ENCODE data around the gene OR10R2.
"Not testable (repeated sequence)": the region's sequence is repeated elsewhere in the genome, so short reads cannot be mapped to it uniquely, and the experiment has no call there.

Gene OR10R2, protein sequence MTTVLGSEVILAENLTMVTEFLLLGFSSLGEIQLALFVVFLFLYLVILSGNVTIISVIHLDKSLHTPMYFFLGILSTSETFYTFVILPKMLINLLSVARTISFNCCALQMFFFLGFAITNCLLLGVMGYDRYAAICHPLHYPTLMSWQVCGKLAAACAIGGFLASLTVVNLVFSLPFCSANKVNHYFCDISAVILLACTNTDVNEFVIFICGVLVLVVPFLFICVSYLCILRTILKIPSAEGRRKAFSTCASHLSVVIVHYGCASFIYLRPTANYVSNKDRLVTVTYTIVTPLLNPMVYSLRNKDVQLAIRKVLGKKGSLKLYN

DNA sequence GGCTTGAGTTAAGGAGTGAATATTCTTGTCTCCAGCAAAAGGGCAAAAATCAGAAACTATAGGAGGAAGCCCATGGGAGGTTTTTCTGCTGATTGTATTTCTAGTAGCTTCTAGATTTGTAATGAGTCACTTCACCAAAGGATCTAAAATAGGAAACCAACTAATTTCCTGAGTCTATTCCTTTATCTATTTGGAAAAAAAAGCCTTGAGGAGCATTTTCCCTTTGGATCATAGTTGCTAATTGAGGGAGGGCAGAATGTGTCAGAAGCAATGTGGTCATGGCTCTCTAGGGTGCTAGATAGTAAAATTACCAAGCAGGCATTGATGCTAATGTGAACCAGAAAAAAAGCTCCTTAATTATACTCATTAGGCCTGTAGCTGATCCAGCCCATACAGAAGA, at the start of gene OR10R2:
TSS of gene OR10R2 (plus strand) at position 301 of the 400 bp plus-strand sequence. CDS start 106 bp downstream, outside the sequence.
- no peak for DNase-seq (ENCODE audit: low read depth)

DNA sequence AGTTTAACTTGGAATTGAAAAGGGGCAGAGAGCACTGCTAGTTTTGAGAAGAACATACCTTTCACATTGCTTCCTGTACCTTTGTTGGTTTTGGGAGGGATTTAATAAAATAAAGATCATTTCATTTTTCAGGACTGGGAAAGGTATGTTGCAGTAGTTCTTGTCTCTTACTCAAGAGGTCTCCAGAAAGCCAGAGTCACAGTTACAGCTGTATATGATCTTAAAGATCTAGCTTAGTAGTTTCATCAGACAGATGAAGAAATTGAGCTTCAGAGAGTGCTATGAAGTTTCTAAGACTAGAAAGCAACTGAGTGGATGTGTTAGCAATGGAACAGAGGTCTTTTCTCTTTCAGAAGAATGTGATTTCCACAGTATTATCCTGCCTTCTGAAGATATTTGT, 47.0 kb upstream of the OR10R2 start:
- no peak for DNase-seq (ENCODE audit: low read depth)

GRCh38 chr1:158426137-158426536, 45.9 kb upstream of the OR10R2 start, which contains the start of gene OR10K2:
Gene OR10K2 (minus strand): TSS chr1:158426237. CDS start chr1:158420866, 5,371 bp downstream.
- DNase-seq (ENCODE audit: low read depth), result no peak

DNA sequence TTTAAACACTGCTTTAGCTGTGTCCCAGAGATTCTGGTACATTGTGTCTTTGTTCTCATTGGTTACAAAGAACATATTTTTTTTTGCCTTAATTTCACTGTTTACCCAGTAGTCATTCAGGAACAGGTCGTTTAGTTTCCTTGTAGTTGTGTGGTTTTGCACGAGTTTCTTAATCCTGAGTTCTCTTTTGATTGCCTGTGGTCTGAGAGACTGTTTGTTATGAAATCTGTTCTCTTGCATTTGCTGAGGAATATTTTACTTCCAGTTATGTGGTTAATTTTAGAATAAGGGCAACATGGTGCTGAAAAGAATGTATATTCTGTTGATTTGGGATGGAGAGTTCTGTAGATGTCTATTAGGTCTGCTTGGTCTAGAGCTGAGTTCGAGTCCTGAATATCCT, 41.9 kb upstream of the OR10R2 start:
- DNase-seq (ENCODE audit: low read depth), result not testable (repeated sequence)

GRCh38 chr1:158434741-158435140, 37.3 kb upstream of the OR10R2 start:
- DNase-seq (ENCODE audit: low read depth), result no peak

DNA sequence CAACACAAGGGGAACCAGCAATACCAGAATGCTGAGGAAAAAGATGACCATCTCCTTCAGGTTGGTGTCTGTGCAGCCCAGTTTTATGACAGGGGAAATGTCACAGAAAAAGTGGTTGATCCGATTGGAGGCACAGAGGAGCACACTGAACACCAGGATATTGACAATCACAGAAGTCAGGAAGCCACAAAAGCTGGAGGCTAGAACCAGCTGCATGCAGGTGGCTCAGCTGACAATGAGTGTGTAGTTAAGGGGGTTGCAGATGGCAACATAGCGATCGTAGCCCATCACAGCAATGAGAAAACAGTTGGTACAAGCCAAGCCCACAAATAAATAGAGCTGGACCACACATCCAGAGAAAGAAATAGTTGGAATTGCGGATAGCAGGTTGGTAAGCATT, 26.6 kb upstream of the OR10R2 start:
- no peak for DNase-seq (ENCODE audit: low read depth)

- DNase-seq (ENCODE audit: low read depth), result no peak
These were observed 17.5 kb upstream of the OR10R2 start for GRCh38 chr1:158454537-158454936.

GRCh38 chr1:158457246-158457645, 14.8 kb upstream of the OR10R2 start:
- DNase-seq (ENCODE audit: low read depth), result no peak

GRCh38 chr1:158458263-158458662, 13.8 kb upstream of the OR10R2 start:
- no peak for DNase-seq (ENCODE audit: low read depth)

GRCh38 chr1:158461534-158461933, 10.5 kb upstream of the OR10R2 start, which contains the start of gene OR10K1:
Gene OR10K1 (plus strand): TSS chr1:158461834. CDS start chr1:158465562, 3,728 bp downstream.
- DNase-seq (ENCODE audit: low read depth), result no peak

GRCh38 chr1:158485455-158485854, 13.4 kb downstream of the OR10R2 start:
- DNase-seq (ENCODE audit: low read depth), result no peak

GRCh38 chr1:158491316-158491715, 19.3 kb downstream of the OR10R2 start:
- DNase-seq (ENCODE audit: low read depth), result no peak

DNA sequence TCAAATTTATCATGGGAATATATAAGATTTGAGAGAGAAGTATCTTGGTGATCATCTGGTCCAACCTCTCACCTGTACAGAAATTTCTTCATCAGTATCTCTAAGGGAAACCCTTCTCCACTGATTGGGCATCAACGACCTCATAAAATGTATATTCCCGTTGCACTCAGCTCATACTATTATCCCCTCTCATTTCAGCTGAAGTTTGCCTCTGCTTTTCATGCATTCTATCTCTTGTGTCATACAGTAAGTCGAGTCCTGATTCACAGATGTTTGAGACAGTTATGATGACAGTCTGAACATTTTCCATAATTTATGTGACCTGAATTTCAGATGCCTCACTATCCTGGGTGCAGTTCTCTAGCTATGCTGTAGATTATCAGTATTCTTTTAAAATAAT, 21.0 kb downstream of the OR10R2 start:
- DNase-seq (ENCODE audit: low read depth), result no peak

GRCh38 chr1:158494796-158495195, 22.8 kb downstream of the OR10R2 start:
- DNase-seq (ENCODE audit: low read depth), result no peak

DNA sequence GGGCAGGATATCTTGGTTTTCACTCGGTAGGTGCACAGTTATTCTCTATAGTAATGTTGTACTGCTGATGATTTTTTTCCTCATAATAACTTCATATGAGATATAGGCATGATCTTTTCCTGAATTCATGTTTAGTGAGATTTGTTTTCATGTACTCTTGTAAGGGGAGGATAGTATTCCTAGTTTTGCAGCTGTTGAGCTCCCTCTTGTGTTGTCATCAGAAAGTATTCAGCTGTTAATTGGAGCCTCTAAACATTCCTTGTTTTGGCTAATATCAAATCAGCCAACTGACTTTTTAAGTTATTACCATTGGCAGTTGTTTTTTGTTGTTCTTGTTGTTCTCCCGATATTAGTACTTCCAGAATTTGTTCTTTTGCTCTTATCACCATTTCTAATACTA, 24.4 kb downstream of the OR10R2 start:
- DNase-seq (ENCODE audit: low read depth), result no peak

DNA sequence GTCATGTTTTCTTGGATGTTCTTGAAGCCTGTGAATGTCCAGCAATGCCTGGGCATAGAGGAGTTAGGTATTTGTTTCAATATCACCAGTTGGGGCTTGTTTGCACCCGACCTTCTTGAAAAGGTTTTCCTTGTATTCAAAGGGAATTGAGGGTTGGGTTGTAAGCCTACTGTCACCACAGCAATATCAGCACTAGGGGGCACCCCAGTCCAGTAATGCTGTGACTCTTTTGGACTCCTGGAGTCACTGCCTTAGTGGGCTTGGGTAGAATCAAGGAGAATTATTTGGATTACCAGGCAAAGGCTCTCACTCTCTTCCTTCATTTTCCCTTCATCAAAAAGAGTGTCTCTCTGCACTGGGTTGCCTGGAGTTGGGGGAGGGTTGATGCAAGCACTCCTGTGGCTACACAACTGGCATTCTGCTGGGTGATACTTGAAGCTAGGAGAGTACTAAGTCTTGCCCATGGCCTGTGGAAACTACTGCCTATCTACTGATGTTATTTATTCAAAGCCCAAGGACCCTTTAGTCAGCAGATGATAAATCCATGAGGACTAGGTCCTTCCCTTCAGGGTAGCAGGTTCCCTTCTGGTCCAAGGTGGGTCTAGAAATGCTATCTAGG, 34.5 kb downstream of the OR10R2 start:
- no peak for DNase-seq (ENCODE audit: low read depth)

DNA sequence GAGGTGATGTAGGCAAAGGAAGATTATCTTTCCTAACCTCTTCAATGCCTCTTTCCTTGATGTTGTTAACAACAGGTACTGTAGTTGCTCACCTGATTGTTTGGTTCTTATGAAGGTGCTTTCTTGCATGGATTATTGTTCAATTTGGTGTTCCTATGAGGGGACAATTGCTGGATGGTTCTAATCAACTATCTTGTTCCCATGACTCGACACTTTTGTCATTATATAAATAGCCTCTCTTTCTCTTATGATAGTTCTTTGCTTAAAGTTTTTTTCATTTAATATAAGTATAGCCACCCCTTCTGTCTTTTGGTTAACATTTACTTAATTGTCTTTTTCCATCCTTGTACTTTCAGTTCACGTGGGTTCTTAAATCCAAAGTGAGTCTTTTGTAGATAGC, 35.5 kb downstream of the OR10R2 start:
- no peak for DNase-seq (ENCODE audit: low read depth)

DNA sequence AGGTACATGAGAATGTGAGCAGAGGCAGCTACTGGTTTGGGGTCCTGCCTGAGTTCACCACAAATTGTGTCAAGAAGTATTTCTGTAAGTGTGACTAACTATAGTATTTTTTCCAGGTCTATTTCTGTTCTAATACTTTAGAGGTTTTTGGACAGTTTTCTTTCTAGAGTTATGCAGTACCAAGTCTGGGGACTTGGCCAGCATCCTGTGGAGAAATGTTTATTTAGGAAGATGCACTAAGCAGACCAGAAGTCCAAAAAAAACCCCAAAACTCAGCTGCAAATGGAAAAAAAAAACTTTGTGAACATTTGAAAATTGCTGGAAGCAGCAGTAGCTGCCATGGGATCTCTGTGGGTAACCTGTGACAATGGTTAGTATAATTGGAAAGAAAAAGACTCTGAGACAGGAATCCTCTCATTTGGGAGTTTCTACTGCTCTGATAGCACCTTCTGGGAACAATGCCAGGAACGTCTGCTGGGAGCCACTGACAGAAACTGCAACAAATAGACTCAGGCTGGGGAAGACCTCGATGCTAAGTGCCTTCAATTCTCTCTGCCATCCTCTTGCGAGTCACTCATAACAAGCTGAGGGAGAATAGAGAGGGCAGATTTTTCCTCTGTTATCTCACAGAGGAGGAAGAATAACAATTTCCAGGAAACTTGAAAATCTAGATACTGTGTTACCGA, 37.6 kb downstream of the OR10R2 start:
- no peak for DNase-seq (ENCODE audit: low read depth)

GRCh38 chr1:158516966-158517365, 44.9 kb downstream of the OR10R2 start:
- DNase-seq (ENCODE audit: low read depth), result no peak

GRCh38 chr1:158520021-158520420, 48.0 kb downstream of the OR10R2 start:
- DNase-seq (ENCODE audit: low read depth), result no peak

GRCh38 chr1:158520955-158521665, 49.1 kb downstream of the OR10R2 start:
- DNase-seq (ENCODE audit: low read depth), result no peak

- DNase-seq (ENCODE audit: low read depth), result no peak
These were observed 49.6 kb downstream of the OR10R2 start for GRCh38 chr1:158521666-158522058.
